ENCODE data around the gene PIGW.

DNA sequence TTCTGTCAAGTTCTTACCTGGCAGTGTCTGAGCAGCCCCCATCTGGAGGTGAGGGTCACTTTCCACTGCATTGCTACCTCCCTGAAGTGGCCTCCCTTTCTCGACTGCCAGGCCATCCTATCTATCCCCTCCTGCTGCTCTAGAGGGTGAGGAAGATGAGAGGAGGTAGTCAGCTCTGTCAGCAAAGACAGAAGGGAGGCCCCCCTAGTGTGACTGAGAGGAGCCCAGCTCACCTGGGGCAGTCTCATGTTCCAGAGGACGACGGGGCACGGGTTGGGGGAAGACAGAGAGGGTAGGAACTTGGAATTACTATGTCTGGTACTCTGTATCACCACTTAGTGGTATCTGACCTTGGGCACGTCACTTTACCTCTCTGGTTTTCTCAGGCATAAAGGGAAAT is 22.1 kb upstream of the PIGW start:
- TF ChIP-seq, protein P1, sequence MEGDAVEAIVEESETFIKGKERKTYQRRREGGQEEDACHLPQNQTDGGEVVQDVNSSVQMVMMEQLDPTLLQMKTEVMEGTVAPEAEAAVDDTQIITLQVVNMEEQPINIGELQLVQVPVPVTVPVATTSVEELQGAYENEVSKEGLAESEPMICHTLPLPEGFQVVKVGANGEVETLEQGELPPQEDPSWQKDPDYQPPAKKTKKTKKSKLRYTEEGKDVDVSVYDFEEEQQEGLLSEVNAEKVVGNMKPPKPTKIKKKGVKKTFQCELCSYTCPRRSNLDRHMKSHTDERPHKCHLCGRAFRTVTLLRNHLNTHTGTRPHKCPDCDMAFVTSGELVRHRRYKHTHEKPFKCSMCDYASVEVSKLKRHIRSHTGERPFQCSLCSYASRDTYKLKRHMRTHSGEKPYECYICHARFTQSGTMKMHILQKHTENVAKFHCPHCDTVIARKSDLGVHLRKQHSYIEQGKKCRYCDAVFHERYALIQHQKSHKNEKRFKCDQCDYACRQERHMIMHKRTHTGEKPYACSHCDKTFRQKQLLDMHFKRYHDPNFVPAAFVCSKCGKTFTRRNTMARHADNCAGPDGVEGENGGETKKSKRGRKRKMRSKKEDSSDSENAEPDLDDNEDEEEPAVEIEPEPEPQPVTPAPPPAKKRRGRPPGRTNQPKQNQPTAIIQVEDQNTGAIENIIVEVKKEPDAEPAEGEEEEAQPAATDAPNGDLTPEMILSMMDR (IDR thresholded peaks at IDR 0.05 in 4 of 5, conservative IDR thresholded peaks at IDR 0.05 in 1 of 5), result no peak
- no peak for TF ChIP-seq POLR2A (IDR thresholded peaks at IDR 0.05)

All from gastrocnemius medialis (tissue), 4 donors.